Measurements from ENCODE around the gene PRMT6.
A peak's percentile ranks its signal among the peaks of the same experiment; 100 is the strongest.
"Not testable (repeated sequence)": the region's sequence is repeated elsewhere in the genome, so short reads cannot be mapped to it uniquely, and the experiment has no call there.

The PRMT6 gene

GRCh38 chr1:107056426-107057196, at the start of gene PRMT6:
PRMT6 (plus strand) TSS chr1:107056674; CDS start chr1:107056716, 42 bp downstream.
- no peaks in the 10 kb centered on the region for H3K27me3 ChIP-seq (ENCODE audit: low read depth)
- peak within 1 kb of the TSS; percentile 64 for H3K4me3 ChIP-seq
- H3K4me1 ChIP-seq: peaks cover 2% of the 10 kb centered on the region
- peak; percentile 70 to 87 for DNase-seq (ENCODE audit: low spot score in 2 of 2)
- in situ Hi-C loops (cut with MboI; ENCODE audit: low sequenced_read_pairs): no loop called here
- H3K36me3 ChIP-seq (replicated peaks): peaks cover 5% of the 10 kb centered on the region; the same call in 1 of the 2 replicates
- no peaks in the 10 kb centered on the region for H3K9me3 ChIP-seq

- Histone ChIP-seq H3K9me3 (no peaks in the 10 kb centered on the region), H3K4me3 (no peak overlapping the region), H3K27me3 (ENCODE audit: low read depth) (no peaks in the 10 kb centered on the region), H3K4me1 (no peaks in the 10 kb centered on the region), H3K36me3 (replicated peaks) (no peaks in the 10 kb centered on the region)
- in situ Hi-C loops (cut with MboI; ENCODE audit: low sequenced_read_pairs): no loop called here
- no peak for DNase-seq (ENCODE audit: low spot score in 2 of 2)
Measured at GRCh38 chr1:107009281-107009680, 47.2 kb upstream of the PRMT6 start.

GRCh38 chr1:107010582-107010981, 45.9 kb upstream of the PRMT6 start:
- H3K9me3 ChIP-seq: no peaks in the 10 kb centered on the region
- DNase-seq (ENCODE audit: low spot score in 2 of 2): no peak
- H3K36me3 ChIP-seq (replicated peaks): no peaks in the 10 kb centered on the region
- in situ Hi-C loops (cut with MboI; ENCODE audit: low sequenced_read_pairs): no loop called here
- no peak overlapping the region for H3K4me3 ChIP-seq
- H3K27me3 ChIP-seq (ENCODE audit: low read depth): no peaks in the 10 kb centered on the region
- no peaks in the 10 kb centered on the region for H3K4me1 ChIP-seq

- DNase-seq (ENCODE audit: low spot score in 2 of 2): no peak
- no peaks in the 10 kb centered on the region for H3K27me3 ChIP-seq (ENCODE audit: low read depth)
- H3K4me3 ChIP-seq: no peak overlapping the region
- H3K4me1 ChIP-seq: no peaks in the 10 kb centered on the region
- no peaks in the 10 kb centered on the region for H3K36me3 ChIP-seq (replicated peaks)
- H3K9me3 ChIP-seq: no peaks in the 10 kb centered on the region
- in situ Hi-C loops (cut with MboI; ENCODE audit: low sequenced_read_pairs): no loop called here
Measured at GRCh38 chr1:107016376-107016978, 40.0 kb upstream of the PRMT6 start.

GRCh38 chr1:107018445-107018844, 38.0 kb upstream of the PRMT6 start:
- Histone ChIP-seq H3K4me3 (no peak overlapping the region), H3K9me3 (no peaks in the 10 kb centered on the region), H3K27me3 (ENCODE audit: low read depth) (no peaks in the 10 kb centered on the region), H3K36me3 (replicated peaks) (no peaks in the 10 kb centered on the region), H3K4me1 (no peaks in the 10 kb centered on the region)
- DNase-seq (ENCODE audit: low spot score in 2 of 2): no peak
- in situ Hi-C loops (cut with MboI; ENCODE audit: low sequenced_read_pairs): no loop called here

- Histone ChIP-seq H3K9me3 (no peaks in the 10 kb centered on the region), H3K27me3 (ENCODE audit: low read depth) (no peaks in the 10 kb centered on the region), H3K4me1 (no peaks in the 10 kb centered on the region), H3K4me3 (no peak overlapping the region), H3K36me3 (replicated peaks) (no peaks in the 10 kb centered on the region)
- DNase-seq (ENCODE audit: low spot score in 2 of 2): no peak
- in situ Hi-C loops (cut with MboI; ENCODE audit: low sequenced_read_pairs): no loop called here
Measured at GRCh38 chr1:107019166-107019565, 37.3 kb upstream of the PRMT6 start.

GRCh38 chr1:107038874-107039273, 17.6 kb upstream of the PRMT6 start:
- DNase-seq (ENCODE audit: low spot score in 2 of 2); in situ Hi-C loops (cut with MboI; ENCODE audit: low sequenced_read_pairs): not testable (repeated sequence)

GRCh38 chr1:107044310-107045220, 11.9 kb upstream of the PRMT6 start:
- H3K4me1 ChIP-seq; DNase-seq (ENCODE audit: low spot score in 2 of 2); H3K9me3 ChIP-seq; H3K36me3 ChIP-seq (replicated peaks); H3K27me3 ChIP-seq (ENCODE audit: low read depth); H3K4me3 ChIP-seq; in situ Hi-C loops (cut with MboI; ENCODE audit: low sequenced_read_pairs): not testable (repeated sequence)

More at GRCh38 chr1:107038874-107039273, 17.6 kb upstream of the PRMT6 start:
- H3K4me3 ChIP-seq; H3K4me1 ChIP-seq; H3K27me3 ChIP-seq (ENCODE audit: low read depth); H3K9me3 ChIP-seq; H3K36me3 ChIP-seq (replicated peaks): not testable (repeated sequence)

GRCh38 chr1:107047602-107048001, 8.9 kb upstream of the PRMT6 start:
- H3K4me3 ChIP-seq: no peak overlapping the region
- in situ Hi-C loops (cut with MboI; ENCODE audit: low sequenced_read_pairs): no loop called here
- no peaks in the 10 kb centered on the region for H3K9me3 ChIP-seq
- H3K36me3 ChIP-seq (replicated peaks): no peaks in the 10 kb centered on the region
- no peak for DNase-seq (ENCODE audit: low spot score in 2 of 2)
- H3K4me1 ChIP-seq: no peaks in the 10 kb centered on the region
- no peaks in the 10 kb centered on the region for H3K27me3 ChIP-seq (ENCODE audit: low read depth)

GRCh38 chr1:107048241-107048640, 8.2 kb upstream of the PRMT6 start:
- H3K9me3 ChIP-seq: no peaks in the 10 kb centered on the region
- no peaks in the 10 kb centered on the region for H3K27me3 ChIP-seq (ENCODE audit: low read depth)
- no peak for DNase-seq (ENCODE audit: low spot score in 2 of 2)
- in situ Hi-C loops (cut with MboI; ENCODE audit: low sequenced_read_pairs): no loop called here
- H3K36me3 ChIP-seq (replicated peaks): no peaks in the 10 kb centered on the region
- no peaks in the 10 kb centered on the region for H3K4me1 ChIP-seq
- H3K4me3 ChIP-seq: no peak overlapping the region

GRCh38 chr1:107051266-107051665, 5.2 kb upstream of the PRMT6 start:
- in situ Hi-C loops (cut with MboI; ENCODE audit: low sequenced_read_pairs): no loop called here
- no peak for DNase-seq (ENCODE audit: low spot score in 2 of 2)
- no peaks in the 10 kb centered on the region for H3K27me3 ChIP-seq (ENCODE audit: low read depth)
- no peaks in the 10 kb centered on the region for H3K36me3 ChIP-seq (replicated peaks)
- H3K9me3 ChIP-seq: no peaks in the 10 kb centered on the region
- no peaks in the 10 kb centered on the region; the same call in 1 of the 2 replicates for H3K4me1 ChIP-seq
- no peak overlapping the region for H3K4me3 ChIP-seq

GRCh38 chr1:107055919-107056425, 502 bp upstream of the PRMT6 start:
- H3K4me3 ChIP-seq: peak overlapping the region; percentile 64
- in situ Hi-C loops (cut with MboI; ENCODE audit: low sequenced_read_pairs); H3K36me3 ChIP-seq (replicated peaks); H3K9me3 ChIP-seq; DNase-seq (ENCODE audit: low spot score in 2 of 2); H3K27me3 ChIP-seq (ENCODE audit: low read depth); H3K4me1 ChIP-seq: not testable (repeated sequence)

- Histone ChIP-seq H3K4me1 (peaks cover 2% of the 10 kb centered on the region), H3K9me3 (no peaks in the 10 kb centered on the region), H3K36me3 (replicated peaks) (peaks cover 5% of the 10 kb centered on the region; the same call in 1 of the 2 replicates), H3K4me3 (peak overlapping the region; percentile 64), H3K27me3 (ENCODE audit: low read depth) (no peaks in the 10 kb centered on the region)
- peak; percentile 26 to 72 for DNase-seq (ENCODE audit: low spot score in 2 of 2)
- in situ Hi-C loops (cut with MboI; ENCODE audit: low sequenced_read_pairs): no loop called here
Measured at GRCh38 chr1:107057197-107058133, 991 bp downstream of the PRMT6 start.

Data from HAP-1 (cell line).